B cell (primary cell): ENCODE data around the gene MAGEA9B.
"Not testable (repeated sequence)": the region's sequence is repeated elsewhere in the genome, so short reads cannot be mapped to it uniquely, and the experiment has no call there.

Experiments used
- EZH2 ChIP-seq: IDR thresholded peaks from 2 replicates; pipeline ENCODE4 v1.6.1; 2012; ENCODE audit warnings: borderline replicate concordance, low read depth, mild to moderate bottlenecking, moderate library complexity, low read length; ENCODE audit not compliant: insufficient read depth, poor library complexity, severe bottlenecking
- TF ChIP-seq, protein P1 (sequence below): fragments of 200-600 bp; IDR thresholded peaks from one replicate; pipeline ENCODE4 v1.8.0; 2022; ENCODE audit warnings: antibody characterized with exemption, mild to moderate bottlenecking

DNA sequence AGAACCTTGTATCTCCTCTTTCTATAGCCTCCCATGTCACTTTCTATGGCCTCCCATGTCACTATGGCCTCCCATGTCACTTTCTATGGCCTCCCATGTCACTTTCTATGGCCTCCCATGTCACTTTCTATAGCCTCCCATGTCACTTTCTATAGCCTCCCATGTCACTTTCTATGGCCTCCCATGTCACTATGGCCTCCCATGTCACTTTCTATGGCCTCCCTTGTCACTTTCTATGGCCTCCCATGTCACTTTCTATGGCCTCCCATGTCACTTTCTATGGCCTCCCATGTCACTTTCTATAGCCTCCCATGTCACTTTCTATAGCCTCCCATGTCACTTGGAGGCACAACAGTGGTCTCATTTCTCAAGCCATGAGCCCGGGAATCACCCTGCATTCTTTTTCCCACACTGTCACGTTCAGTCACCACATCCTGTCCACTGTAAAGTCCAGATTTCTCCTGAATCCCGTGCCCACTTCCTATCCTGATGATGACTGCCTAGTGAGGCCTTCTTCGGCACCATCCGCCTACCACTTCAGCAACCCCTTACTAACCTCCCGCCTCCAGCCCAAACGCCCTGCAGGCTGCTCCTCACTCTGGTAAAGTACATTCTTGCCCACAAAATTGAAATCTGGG is 18.1 kb upstream of the MAGEA9B start:
- TF ChIP-seq, protein P1, sequence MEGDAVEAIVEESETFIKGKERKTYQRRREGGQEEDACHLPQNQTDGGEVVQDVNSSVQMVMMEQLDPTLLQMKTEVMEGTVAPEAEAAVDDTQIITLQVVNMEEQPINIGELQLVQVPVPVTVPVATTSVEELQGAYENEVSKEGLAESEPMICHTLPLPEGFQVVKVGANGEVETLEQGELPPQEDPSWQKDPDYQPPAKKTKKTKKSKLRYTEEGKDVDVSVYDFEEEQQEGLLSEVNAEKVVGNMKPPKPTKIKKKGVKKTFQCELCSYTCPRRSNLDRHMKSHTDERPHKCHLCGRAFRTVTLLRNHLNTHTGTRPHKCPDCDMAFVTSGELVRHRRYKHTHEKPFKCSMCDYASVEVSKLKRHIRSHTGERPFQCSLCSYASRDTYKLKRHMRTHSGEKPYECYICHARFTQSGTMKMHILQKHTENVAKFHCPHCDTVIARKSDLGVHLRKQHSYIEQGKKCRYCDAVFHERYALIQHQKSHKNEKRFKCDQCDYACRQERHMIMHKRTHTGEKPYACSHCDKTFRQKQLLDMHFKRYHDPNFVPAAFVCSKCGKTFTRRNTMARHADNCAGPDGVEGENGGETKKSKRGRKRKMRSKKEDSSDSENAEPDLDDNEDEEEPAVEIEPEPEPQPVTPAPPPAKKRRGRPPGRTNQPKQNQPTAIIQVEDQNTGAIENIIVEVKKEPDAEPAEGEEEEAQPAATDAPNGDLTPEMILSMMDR: not testable (repeated sequence)
- not testable (repeated sequence) for TF ChIP-seq EZH2
